HEK293T (cell line): Measurements from ENCODE around the gene BBS12.

Source experiments
- CTCF ChIA-PET: fragments of 350-600 bp; formaldehyde crosslinking; extraction: SDS; loops from one replicate; lab custom pipeline; 2021; ENCODE audit warnings: antibody characterized with exemption, inconsistent platforms; lab: Yijun Ruan, JAX
- POLR2A ChIA-PET: fragments of 350-600 bp; formaldehyde crosslinking; extraction: SDS; loops from one replicate; lab custom pipeline; 2020; ENCODE audit warnings: antibody characterized with exemption, inconsistent platforms; lab: Yijun Ruan, JAX
- DNase-seq: peaks from one replicate; pipeline ENCODE4 v3.0.0; 2012; ENCODE audit warnings: mixed read lengths; ENCODE audit errors: extremely low spot score
- ARNT ChIP-seq: fragments of 450-650 bp; IDR thresholded peaks from 2 replicates; pipeline ENCODE4 v1.6.1; 2017; ENCODE audit warnings: mild to moderate bottlenecking
- BHLHE40 ChIP-seq: fragments of 450-650 bp; IDR thresholded peaks from 2 replicates; pipeline ENCODE4 v1.6.1; 2016; ENCODE audit warnings: mild to moderate bottlenecking, moderate library complexity, borderline replicate concordance
- CTBP1 ChIP-seq: fragments of 450-650 bp; IDR thresholded peaks from 2 replicates; pipeline ENCODE4 v1.6.1; 2016; ENCODE audit warnings: borderline replicate concordance
- ELF4 ChIP-seq: fragments of 450-650 bp; IDR thresholded peaks from 2 replicates; pipeline ENCODE4 v1.6.1; 2017; ENCODE audit warnings: antibody characterized with exemption
- FOXA1 ChIP-seq: fragments of 450-650 bp; IDR thresholded peaks from 2 replicates; pipeline ENCODE4 v1.6.1; 2016; ENCODE audit warnings: mild to moderate bottlenecking
- FOXK2 ChIP-seq: fragments of 450-650 bp; IDR thresholded peaks from 2 replicates; pipeline ENCODE4 v1.6.1; 2016; ENCODE audit warnings: mild to moderate bottlenecking
- FOXM1 ChIP-seq: fragments of 450-650 bp; IDR thresholded peaks from 2 replicates; pipeline ENCODE4 v1.6.1; 2017; ENCODE audit warnings: mild to moderate bottlenecking, borderline replicate concordance
- HDGF ChIP-seq: fragments of 450-650 bp; IDR thresholded peaks from 2 replicates; pipeline ENCODE4 v1.6.1; 2017; ENCODE audit warnings: antibody characterized with exemption, borderline replicate concordance
- L3MBTL2 ChIP-seq: fragments of 450-650 bp; conservative IDR thresholded peaks from 2 replicates; pipeline ENCODE4 v1.6.1; 2016; ENCODE audit warnings: mild to moderate bottlenecking
- LEF1 ChIP-seq: fragments of 450-650 bp; IDR thresholded peaks from 2 replicates; pipeline ENCODE4 v1.6.1; 2017; ENCODE audit warnings: mild to moderate bottlenecking, borderline replicate concordance
- NFRKB ChIP-seq: fragments of 450-650 bp; IDR thresholded peaks from 2 replicates; pipeline ENCODE4 v1.6.1; 2016; ENCODE audit warnings: mild to moderate bottlenecking, moderate library complexity
- PKNOX1 ChIP-seq: fragments of 450-650 bp; IDR thresholded peaks from 2 replicates; pipeline ENCODE4 v1.6.1; 2016
- SP1 ChIP-seq: fragments of 450-650 bp; IDR thresholded peaks from 2 replicates; pipeline ENCODE4 v1.6.1; 2017
- SUZ12 ChIP-seq: fragments of 450-650 bp; IDR thresholded peaks from 2 replicates; pipeline ENCODE4 v1.6.1; 2016; ENCODE audit warnings: mild to moderate bottlenecking
- TARDBP ChIP-seq: fragments of 450-650 bp; IDR thresholded peaks from 2 replicates; pipeline ENCODE4 v1.6.1; 2016
- ZNF384 ChIP-seq: fragments of 450-650 bp; IDR thresholded peaks from 2 replicates; pipeline ENCODE4 v1.6.1; 2016

BBS12 gene

DNA sequence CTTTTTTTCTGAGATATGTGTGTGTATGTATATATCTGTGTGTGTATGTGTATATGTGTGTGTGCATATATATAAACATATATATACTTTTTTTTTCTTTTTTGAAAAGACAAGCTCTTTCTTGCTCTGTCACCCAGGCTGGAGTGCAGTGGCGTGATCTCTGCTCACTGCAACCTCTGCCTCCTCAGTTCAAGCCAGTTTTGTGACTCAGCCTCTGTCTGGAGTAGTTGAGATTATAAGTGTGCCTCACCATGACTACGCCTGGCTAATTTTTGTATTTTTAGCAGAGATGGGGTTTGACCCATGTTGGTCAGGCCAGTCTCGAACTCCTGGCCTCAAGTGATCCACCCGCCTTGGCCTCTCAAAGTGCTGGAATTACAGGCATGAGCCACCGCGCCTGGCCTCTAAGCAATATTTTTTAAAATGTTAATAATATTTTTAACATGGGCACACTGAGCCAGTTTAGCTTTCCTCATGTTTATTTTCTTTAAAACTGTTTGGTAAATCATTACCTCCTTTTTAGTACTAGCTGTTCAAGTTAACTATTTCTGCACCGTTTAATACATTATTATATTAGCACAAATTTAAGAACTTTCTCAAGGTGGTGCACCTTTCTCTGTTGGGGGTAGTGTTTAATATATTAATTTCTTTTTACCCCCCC is 33.3 kb downstream of the BBS12 start:
- ChIA-PET CTCF (no interaction called here), POLR2A (no interaction called here)
- DNase-seq, result no peak

DNA sequence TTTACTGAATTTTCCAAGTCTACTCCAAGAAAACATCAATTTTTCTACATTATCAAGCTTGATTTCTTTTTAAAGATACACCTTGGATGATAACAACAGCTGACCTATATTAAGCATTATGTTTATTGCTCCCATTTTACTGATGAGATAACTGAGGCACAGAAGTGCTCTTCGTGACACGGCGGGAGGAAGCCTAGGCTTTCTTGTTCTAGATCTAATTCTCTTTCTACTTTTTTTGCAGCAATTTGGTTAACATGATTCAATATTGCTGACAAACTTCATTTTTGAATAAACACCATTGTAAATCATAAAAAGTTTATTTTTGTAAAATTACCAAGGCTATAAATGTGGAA is 33.8 kb downstream of the BBS12 start:
- ChIA-PET CTCF (no interaction called here), POLR2A (no interaction called here)
- no peak for DNase-seq
- TF ChIP-seq LEF1 (no peak), ARNT (no peak), SUZ12 (no peak), FOXM1 (no peak), ELF4 (no peak), FOXK2 (no peak), SP1 (no peak), PKNOX1 (no peak), HDGF (no peak), TARDBP (no peak), ZNF384 (no peak)

More for the DNA sequence above, 33.3 kb downstream of the BBS12 start:
- TF ChIP-seq FOXM1, result no peak
- TF ChIP-seq SUZ12, result no peak
- TF ChIP-seq ARNT, result no peak
- TF ChIP-seq SP1, result no peak
- TF ChIP-seq L3MBTL2, result no peak
- no peak for TF ChIP-seq NFRKB

DNA sequence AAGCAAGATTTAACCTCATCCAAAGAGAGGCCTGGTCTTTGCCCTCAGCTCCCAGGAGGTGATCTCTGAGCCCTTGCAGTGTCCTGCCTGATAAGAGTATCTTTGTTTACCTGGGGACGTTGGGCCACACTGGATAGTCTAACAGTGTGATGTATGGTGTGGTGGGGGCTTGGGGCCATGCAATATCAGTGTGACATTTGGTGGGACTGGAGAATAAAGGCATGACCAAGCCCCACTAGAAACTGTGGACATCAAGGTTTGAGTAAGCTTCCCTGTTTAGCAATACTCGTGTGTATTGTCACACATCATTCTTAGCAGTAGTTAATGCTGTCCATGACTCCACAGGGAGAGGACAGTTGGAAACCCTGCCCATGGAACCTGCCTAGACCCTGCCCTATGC is 34.4 kb downstream of the BBS12 start:
- no peak for TF ChIP-seq SP1
- TF ChIP-seq BHLHE40, result no peak
- no peak for TF ChIP-seq ZNF384
- TF ChIP-seq TARDBP, result no peak
- TF ChIP-seq HDGF, result no peak
- TF ChIP-seq FOXM1, result no peak
- no peak for TF ChIP-seq ARNT
- TF ChIP-seq NFRKB, result no peak
- no peak for TF ChIP-seq CTBP1
- no peak for TF ChIP-seq FOXA1
- no peak for TF ChIP-seq PKNOX1
- TF ChIP-seq L3MBTL2, result no peak
- TF ChIP-seq FOXK2, result no peak
- DNase-seq, result no peak
- ChIA-PET CTCF (interaction anchor here (1.5 kb wide), 1 partner anchor 9 kb away, joined by 6 read pairs; no protein-coding TSS in a partner anchor), POLR2A (no interaction called here)

- DNase-seq, result no peak
- ChIA-PET CTCF (no interaction called here), POLR2A (no interaction called here)
- no peak for TF ChIP-seq BHLHE40
- TF ChIP-seq ZNF384, result no peak
- no peak for TF ChIP-seq TARDBP
- no peak for TF ChIP-seq L3MBTL2
- no peak for TF ChIP-seq FOXM1
- TF ChIP-seq SUZ12, result no peak
- no peak for TF ChIP-seq NFRKB
- no peak for TF ChIP-seq FOXA1
These were observed 39.2 kb downstream of the BBS12 start for GRCh38 chr4:122771724-122772123.

GRCh38 chr4:122772311-122772710 is 39.8 kb downstream of the BBS12 start:
- POLR2A ChIA-PET, result no interaction called here
- CTCF ChIA-PET, result no interaction called here
- no peak for TF ChIP-seq L3MBTL2
- no peak for TF ChIP-seq ARNT
- TF ChIP-seq FOXK2, result no peak
- TF ChIP-seq BHLHE40, result no peak
- no peak for TF ChIP-seq PKNOX1
- no peak for TF ChIP-seq HDGF
- no peak for TF ChIP-seq LEF1
- TF ChIP-seq SUZ12, result no peak
- no peak for TF ChIP-seq CTBP1
- no peak for DNase-seq

DNA sequence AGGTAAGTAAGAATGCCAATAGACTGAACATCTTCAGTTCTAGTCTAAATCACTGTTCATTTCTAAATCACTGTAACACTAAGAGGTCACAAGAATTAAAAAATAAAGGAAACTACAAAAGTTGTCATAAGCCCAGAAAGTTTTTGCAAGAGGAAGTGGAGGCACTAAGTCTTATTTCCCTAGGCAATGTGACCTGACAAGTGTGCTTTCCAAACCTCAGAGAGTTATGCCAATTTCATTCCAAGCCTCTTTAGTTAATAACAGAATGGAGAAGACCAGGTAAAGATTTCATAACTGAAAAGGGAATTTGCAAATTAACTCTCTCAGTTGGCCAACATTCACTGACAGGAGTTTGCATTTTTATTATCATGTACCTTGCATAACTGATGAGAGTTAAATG is 40.5 kb downstream of the BBS12 start:
- no peak for DNase-seq
- CTCF ChIA-PET, result no interaction called here
- POLR2A ChIA-PET, result no interaction called here
- TF ChIP-seq SUZ12 (no peak), FOXK2 (no peak), BHLHE40 (no peak), CTBP1 (no peak), FOXM1 (no peak), FOXA1 (no peak), PKNOX1 (no peak), NFRKB (no peak), L3MBTL2 (no peak), ZNF384 (no peak), ARNT (no peak), LEF1 (no peak), HDGF (no peak), TARDBP (no peak), SP1 (no peak), ELF4 (no peak)
